ENCODE data around the gene PDIA2. TPM values are rescaled to one million over a fixed set of nuclear protein-coding genes. Genes with fewer than 3 reads are reported as not detected.

PDIA2 gene, protein sequence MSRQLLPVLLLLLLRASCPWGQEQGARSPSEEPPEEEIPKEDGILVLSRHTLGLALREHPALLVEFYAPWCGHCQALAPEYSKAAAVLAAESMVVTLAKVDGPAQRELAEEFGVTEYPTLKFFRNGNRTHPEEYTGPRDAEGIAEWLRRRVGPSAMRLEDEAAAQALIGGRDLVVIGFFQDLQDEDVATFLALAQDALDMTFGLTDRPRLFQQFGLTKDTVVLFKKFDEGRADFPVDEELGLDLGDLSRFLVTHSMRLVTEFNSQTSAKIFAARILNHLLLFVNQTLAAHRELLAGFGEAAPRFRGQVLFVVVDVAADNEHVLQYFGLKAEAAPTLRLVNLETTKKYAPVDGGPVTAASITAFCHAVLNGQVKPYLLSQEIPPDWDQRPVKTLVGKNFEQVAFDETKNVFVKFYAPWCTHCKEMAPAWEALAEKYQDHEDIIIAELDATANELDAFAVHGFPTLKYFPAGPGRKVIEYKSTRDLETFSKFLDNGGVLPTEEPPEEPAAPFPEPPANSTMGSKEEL
- 2.1 to 3.3 TPM (median 2.7 TPM) in 3 replicates for total RNA-seq

- no peak within 1 kb of the TSS for H3K4me3 Mint-ChIP-seq
- no peak for TF ChIP-seq CTCF (IDR thresholded peaks at IDR 0.05; ENCODE audit: unreplicated experiment)
- H3K27me3 Mint-ChIP-seq (ENCODE audit: low read depth) = peaks cover 35% of the 10 kb centered on the region
- DNase-seq (ENCODE audit: low spot score in 2 of 2, unreplicated experiment in 2 of 2) = no peak
- no peak within 1 kb of the TSS for H3K27ac Mint-ChIP-seq
- no peaks in the 10 kb centered on the region for H3K4me1 Mint-ChIP-seq
- no peaks in the 10 kb centered on the region for H3K9me3 Mint-ChIP-seq
- H3K36me3 Mint-ChIP-seq = peaks cover 10% of the 10 kb centered on the region
These were observed at the start of gene PDIA2 for GRCh38 chr16:283033-283805. PDIA2 (plus strand) TSS chr16:283164; CDS start chr16:283170, 6 bp downstream.

- H3K27ac Mint-ChIP-seq = peak within 1 kb of the TSS; percentile 100
These were observed 48.3 kb upstream of the PDIA2 start, which contains the start of gene FAM234A for GRCh38 chr16:234468-235305. FAM234A (plus strand) TSS chr16:234821; CDS start chr16:254414, 19,593 bp downstream.

DNA sequence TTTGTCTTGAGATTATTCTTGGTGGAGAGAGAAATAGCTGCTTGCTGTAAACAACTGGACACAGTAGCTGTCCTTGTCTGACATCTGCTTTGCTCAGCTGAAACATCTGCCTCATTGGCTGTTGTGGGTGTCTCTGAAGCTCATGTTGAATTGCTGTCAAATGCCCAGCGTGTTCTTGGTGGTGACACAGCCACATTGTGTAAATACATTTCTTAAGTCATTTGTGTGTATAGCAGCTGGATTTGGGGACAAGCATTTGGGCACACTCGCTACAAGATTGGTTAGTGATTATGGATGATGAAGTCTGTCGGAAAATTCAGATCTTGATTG lies 43.1 kb upstream of the PDIA2 start:
- Mint-ChIP-seq H3K27me3 (ENCODE audit: low read depth) (no peaks in the 10 kb centered on the region), H3K36me3 (peaks cover 6% of the 10 kb centered on the region), H3K9me3 (no peaks in the 10 kb centered on the region), H3K4me1 (peaks cover 10% of the 10 kb centered on the region), H3K4me3 (no peak overlapping the region), H3K27ac (peak overlapping the region; percentile 35)
- TF ChIP-seq CTCF (IDR thresholded peaks at IDR 0.05; ENCODE audit: unreplicated experiment) = no peak
- DNase-seq (ENCODE audit: low spot score in 2 of 2, unreplicated experiment in 2 of 2) = no peak

More at GRCh38 chr16:234468-235305, 48.3 kb upstream of the PDIA2 start, which contains the start of gene FAM234A:
- DNase-seq (ENCODE audit: low spot score in 2 of 2, unreplicated experiment in 2 of 2) = peak; percentile 95 to 97
- Mint-ChIP-seq H3K4me3 (peak within 1 kb of the TSS; percentile 98), H3K36me3 (peaks cover 4% of the 10 kb centered on the region), H3K9me3 (no peaks in the 10 kb centered on the region), H3K27me3 (ENCODE audit: low read depth) (no peaks in the 10 kb centered on the region), H3K4me1 (peaks cover 12% of the 10 kb centered on the region)
- no peak for TF ChIP-seq CTCF (IDR thresholded peaks at IDR 0.05; ENCODE audit: unreplicated experiment)

GRCh38 chr16:240559-240958 lies 42.4 kb upstream of the PDIA2 start:
- DNase-seq (ENCODE audit: low spot score in 2 of 2, unreplicated experiment in 2 of 2) = no peak
- Mint-ChIP-seq H3K27me3 (ENCODE audit: low read depth) (no peaks in the 10 kb centered on the region), H3K4me1 (peaks cover 7% of the 10 kb centered on the region), H3K36me3 (peaks cover 9% of the 10 kb centered on the region), H3K4me3 (no peak overlapping the region), H3K9me3 (no peaks in the 10 kb centered on the region), H3K27ac (no peak overlapping the region)
- no peak for TF ChIP-seq CTCF (IDR thresholded peaks at IDR 0.05; ENCODE audit: unreplicated experiment)

GRCh38 chr16:242281-242680 lies 40.7 kb upstream of the PDIA2 start:
- Mint-ChIP-seq H3K36me3 (peaks cover 7% of the 10 kb centered on the region), H3K9me3 (no peaks in the 10 kb centered on the region), H3K27ac (no peak overlapping the region), H3K4me3 (no peak overlapping the region), H3K4me1 (peaks cover 4% of the 10 kb centered on the region), H3K27me3 (ENCODE audit: low read depth) (no peaks in the 10 kb centered on the region)
- DNase-seq (ENCODE audit: low spot score in 2 of 2, unreplicated experiment in 2 of 2) = no peak
- no peak for TF ChIP-seq CTCF (IDR thresholded peaks at IDR 0.05; ENCODE audit: unreplicated experiment)
